ENCODE results near the gene RNF157.

RNF157 gene

GRCh38 chr17:76119409-76120371 is 120.6 kb downstream of the RNF157 start:
- TF ChIP-seq CTCF (IDR thresholded peaks at IDR 0.05), result no peak

- TF ChIP-seq CTCF (IDR thresholded peaks at IDR 0.05), result no peak
Measured at GRCh38 chr17:76115138-76115754, 125.0 kb downstream of the RNF157 start.

- TF ChIP-seq CTCF (IDR thresholded peaks at IDR 0.05), result no peak
Measured at GRCh38 chr17:76111956-76112355, 128.3 kb downstream of the RNF157 start.

GRCh38 chr17:76107509-76107908 is 132.8 kb downstream of the RNF157 start:
- TF ChIP-seq CTCF (IDR thresholded peaks at IDR 0.05), result peak; percentile 16; the same call in 1 of the 2 replicates

- no peak for TF ChIP-seq CTCF (IDR thresholded peaks at IDR 0.05)
Measured at GRCh38 chr17:76106703-76107102, 133.6 kb downstream of the RNF157 start.

GRCh38 chr17:76104896-76105231 is 135.4 kb downstream of the RNF157 start:
- TF ChIP-seq CTCF (IDR thresholded peaks at IDR 0.05), result no peak

- no peak for TF ChIP-seq CTCF (IDR thresholded peaks at IDR 0.05)
Measured at GRCh38 chr17:76104140-76104895, 136.0 kb downstream of the RNF157 start.

Measured in LNCAP (cell line).